CD4-positive, alpha-beta T cell treated with Interleukin-15 for 4 hours (primary cell): Measurements from ENCODE around the gene KMT2D.

ENCODE experiments used
- DNase-seq: peaks from one replicate; pipeline ENCODE4 v3.0.0-alpha.2; 2020; ENCODE audit warnings: low spot score

KMT2D gene

DNA sequence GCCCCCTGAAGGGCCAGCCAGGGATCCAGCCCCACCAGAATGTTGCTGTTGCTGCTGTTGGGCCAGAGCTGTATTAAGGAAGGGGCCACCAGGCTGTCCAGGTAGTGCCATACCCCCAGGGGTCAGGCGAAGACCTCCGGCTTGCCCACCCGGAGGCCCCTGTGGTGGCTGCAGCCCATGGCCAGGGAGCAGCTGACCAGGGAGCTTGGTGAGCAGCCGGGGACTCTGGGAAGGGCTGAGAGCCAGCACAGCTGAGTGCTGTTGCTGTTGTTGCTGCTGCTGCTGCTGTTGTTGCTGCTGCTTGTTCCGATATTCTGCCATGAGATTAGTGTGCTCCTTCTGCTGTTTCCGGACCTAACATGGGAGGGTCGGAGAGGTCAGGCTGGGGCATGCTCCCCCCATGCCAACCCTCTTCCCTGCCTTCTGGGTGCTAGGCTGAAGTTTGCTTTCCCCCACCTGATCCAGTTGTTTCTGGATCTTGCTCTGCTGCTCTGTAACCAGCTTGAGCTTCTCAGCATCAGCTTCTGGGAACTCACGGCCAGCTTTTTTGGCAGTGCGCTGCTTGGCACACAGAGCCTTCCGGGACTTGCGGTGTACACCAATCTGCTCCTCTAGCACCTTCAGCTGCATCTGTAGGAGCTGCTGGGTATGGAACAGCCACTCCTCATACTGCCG lies 26.8 kb downstream of the KMT2D start:
- DNase-seq = no peak

DNA sequence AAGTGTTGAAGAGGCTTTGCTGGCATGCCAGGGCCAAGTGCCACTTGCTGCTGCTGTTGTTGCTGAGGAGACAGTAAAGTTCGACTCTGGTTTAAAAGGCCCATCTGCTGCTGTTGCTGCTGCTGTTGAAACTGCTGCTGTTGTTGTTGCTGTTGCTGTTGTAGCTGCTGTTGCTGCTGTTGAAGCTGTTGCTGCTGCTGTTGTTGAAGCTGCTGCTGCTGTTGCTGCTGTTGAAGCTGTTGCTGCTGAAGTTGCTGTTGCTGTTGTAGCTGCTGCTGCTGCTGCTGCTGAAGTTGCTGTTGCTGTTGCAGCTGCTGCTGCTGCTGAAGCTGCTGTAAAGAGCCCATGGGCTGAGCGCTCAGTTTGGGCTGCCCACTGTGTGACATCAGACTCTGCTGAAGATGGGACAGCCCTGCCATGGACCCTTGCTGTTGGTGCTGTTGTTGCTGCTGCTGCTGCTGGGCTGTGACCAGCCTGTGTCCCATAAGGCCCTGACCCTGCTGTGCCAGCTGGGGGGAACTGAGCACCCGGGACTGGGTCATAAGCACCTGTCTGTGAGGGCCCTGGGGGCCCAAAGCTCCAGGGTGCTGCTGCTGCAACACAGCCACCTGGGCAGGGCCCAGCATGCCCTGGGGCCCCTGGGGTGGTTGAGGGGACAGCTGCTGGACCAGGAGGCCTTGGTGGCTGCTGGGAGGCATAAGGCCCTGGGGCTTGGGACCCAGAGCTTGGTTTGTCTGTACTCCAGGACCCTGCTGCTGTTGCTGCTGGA lies 27.7 kb downstream of the KMT2D start:
- no peak for DNase-seq

DNA sequence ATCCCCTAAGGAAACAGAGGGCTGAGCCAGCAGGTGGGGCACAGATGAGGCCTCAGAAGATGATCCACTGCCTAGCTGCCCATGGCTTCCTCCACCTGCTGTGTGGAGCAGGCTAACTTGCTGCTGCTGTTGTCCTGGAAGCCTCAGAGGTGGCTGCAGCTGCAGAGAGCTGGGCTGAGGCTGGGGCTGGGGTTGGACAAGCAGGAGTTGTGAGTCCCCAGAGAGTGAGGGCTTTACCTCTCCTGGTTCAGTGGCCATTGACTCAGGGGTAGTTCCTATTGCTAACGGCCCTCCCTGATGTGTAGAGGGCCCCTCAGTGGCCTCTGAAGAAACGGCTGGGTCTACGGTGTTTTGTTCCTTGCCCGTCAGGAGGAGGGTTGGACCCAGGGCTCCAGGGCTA lies 28.3 kb downstream of the KMT2D start:
- no peak for DNase-seq

DNA sequence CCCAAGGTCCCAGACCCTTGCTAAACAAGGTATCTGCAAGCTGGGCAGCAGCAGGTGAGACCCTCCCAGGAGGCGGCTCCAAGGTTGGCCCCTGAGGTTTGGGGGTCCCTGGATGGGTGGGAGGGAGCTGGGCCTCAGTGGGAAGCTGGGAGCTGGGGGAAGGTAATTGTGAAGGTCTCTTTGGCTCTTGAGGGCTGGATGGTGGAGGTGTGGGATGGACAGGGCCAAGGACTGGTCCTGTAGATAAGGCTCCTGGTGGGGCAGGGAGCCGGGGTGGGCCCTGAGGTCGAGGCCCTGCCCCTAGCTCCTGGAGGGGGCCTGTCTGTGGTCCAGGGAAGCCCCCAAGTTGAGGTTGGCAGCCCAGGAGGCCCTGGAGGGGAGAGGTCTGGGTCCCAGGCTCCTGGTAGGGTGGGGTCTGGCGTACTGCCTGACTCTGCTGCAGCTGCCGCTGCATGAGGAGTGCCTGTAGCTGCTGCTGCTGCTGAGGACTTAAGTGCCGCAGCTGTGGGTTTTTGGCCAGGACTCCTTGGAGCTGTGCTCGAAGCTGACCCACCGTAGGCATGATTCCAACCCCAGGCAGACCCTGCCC lies 28.9 kb downstream of the KMT2D start:
- no peak for DNase-seq

DNA sequence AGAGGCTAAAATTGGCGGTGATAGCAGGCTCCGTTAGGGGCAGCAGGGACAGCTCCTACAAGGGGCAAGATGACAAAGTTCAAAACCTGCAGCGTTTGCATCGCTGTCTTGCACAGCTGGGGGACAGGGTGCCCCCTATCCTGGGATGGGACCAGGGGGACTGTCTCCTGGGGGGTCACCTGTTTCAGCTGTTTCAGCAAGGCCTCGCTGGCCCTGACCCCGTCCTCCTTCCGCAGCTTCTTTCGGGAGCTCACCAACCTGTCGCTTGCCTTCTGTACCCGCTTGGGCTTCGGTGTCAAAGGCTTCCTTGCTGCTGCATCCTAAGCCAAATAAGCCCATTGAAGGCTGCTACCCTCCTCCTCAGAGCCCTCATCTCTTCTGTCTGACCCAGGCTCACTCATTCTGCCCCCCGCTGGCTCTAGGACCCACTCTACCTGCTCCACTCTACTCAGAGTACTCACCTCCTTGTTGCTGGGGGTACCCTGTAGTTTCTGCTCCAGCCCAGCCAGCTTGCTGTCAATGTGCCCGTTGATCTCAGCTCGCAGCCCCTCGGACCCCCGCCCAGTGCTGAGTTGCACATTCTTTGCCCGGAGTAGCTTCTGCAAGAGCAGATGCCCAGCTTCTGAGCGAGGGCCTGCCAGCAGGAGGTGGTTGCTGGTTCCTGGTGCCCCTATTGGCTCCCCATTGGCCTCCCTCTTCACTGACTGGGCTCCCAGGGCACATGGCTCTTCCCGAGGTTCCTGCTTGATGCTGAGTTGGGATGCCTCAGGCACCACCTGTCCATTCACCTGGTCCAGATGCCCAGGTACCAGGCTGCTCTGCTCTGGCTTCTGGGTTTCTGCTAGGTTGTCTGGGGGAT lies 29.7 kb downstream of the KMT2D start:
- DNase-seq = no peak

DNA sequence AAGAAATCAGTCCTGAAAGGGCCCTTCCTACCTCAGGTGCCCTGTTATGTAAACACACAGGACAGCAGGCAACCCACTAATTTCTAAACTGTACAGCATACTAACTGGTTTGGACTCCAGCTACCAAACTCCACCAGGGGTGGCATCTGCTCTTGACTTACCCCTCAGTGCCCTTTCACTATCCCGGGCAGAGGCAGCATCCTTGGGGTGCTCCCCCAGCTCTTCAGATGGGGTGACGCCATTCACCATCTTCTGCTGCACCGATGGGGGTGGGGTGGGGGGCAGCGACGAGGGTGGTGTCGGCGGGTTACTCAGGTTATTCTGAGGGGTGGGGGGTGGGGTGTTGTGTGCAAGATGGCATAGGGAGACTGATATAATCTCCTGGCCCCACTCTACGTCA lies 30.5 kb downstream of the KMT2D start:
- no peak for DNase-seq

DNA sequence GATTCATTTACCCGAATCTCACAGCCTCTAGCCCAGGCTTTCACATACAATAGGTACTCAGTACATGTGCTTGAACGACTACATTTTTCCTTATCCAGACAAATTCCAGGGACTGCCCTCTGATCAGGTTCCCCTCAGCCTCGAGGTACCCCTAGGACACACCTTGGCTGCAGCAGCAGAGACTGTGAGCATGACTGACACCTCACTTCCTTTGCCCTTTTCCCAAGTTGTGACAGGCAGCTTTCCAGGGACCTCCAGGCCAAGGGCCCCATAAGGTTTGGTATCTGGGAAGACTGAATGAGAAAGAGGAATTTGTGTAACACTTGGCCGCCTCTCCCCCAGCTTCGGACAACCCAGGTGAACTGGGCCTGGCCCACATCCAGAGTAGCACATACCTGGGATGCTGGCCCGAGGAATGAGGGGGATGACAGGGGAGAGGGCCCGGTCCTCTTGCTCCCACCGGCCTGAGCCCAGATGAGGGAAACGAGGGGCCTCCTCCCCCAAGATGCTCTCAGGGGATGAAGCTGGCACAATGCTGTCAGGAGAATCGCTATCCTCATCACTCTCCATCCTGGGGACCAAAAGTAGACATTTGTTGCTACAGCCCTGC lies 31.8 kb downstream of the KMT2D start:
- no peak for DNase-seq

DNA sequence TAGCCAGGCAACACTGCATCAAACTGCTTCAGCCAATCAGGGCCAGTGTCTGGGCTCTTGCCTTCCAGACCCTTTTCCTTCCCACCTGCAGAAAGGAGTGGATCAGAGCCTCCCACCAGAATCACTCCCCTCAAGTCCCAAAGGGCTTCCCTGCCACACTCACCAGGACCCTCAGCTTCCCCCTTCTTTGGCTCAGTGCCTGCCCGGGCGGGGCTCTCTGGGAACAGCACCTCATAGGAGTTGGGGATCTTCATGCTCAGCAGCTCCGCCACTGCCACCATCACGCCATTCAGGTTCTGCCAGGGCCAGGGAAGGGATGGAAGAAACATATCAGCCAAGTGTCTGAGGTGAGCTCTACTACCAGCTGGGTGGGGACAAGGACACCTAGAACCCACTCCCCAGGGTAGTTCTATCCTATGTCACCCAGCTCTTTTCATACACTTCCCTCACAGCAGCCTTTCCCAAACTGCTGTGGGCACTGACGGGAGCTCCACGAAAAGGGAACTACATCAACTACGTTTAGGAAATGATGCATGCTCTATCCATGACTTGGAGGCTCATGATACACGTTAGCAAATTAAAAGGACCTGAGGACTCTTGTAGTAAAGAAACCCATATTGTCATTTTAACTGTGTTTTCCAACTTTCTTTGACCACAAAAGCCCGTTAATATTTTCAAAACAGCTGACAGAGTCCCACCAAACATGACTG lies 32.6 kb downstream of the KMT2D start:
- no peak for DNase-seq

DNA sequence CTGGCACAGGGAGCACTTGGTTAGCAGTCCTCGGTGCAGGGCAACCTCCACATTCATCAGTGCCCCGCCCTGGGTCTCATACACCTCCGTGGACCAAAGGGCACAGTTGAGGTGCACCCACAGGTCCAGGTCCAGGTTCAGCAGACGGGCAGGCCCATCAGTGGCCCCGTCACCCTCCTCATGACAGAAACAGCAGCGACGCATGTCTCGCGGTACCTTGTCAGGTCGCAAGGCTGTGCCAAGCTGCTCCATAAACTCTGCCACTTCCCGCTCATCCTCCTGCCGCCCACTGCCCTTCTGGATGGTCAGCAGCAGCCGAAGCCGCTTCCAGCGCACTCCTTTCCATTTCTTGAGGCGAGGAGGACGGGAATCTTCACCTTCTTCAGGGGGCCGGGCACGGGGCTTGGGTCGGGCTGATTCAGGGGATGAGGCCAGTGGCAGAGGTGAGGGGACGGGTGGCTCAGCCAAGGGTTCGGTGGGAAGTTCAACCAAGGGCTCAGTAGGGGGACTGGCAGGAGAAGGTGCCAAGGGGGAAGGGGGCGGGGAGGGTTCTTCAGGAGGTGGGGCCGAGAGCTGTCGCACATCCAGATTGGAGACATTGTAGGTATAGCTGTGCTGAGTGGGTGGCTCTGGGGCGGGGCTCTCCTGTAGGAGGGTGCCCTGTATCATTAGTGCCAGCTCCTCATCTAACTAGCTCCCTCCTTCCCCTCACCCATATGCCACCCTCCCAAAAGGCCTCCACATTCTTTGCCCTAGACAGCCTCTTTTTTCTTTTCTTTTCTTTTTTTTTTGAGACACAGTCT lies 33.7 kb downstream of the KMT2D start:
- no peak for DNase-seq

DNA sequence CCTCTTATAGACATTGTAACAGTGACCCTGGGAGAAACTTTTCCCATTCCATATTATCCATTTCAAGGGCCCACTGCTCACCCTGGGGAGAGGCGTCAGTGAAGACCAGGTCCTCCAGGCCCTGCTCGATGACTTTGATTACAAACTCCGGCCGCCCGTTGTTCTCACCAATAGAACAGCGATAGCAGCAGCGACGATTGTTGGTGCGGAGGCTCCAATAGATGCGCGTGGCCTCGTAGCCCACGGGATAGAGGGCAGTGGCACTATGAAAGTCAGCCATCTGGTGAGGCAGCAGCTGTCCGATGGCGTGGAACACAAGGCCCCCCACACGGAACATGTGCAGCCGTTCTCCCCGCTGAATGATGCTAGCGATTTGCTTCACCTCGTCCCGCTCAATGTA lies 34.5 kb downstream of the KMT2D start:
- DNase-seq = no peak

DNA sequence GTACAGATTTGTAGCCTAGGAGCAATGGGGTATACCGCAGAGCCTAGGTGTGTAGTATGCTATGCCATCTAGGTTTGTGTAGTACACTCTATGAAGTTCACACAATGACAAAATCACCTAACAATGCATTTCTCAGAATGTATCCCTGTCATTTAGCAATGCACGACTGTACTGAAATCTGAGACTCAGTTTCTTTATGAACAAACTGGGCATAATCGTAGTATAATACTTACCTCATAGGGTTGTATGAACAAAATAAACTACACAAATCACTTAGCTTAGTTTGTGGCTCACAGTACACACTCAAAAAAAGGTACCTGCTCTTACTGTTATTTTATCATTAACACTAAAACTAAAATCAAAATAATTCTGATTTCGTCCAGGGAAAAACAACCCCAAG lies 35.1 kb downstream of the KMT2D start:
- DNase-seq = no peak

DNA sequence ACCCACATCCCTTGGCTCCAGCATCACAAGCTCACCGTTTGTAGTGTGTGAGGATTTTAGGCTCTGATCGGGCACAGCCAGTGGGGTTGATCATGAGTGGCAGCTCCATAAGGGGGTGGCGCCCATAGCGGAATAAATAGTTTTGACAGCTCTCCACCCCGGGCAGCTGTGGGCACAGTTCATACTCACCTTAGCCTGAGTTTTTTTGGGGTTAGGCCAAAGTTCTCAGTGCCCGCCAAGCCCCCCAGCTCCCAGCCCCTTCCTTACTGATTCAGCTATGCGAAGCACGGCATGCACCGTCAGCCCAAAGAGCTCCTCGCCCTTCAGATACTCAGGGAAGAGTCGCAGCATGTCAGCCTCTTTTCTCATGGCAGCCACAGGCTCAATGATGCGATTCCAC lies 36.1 kb downstream of the KMT2D start:
- no peak for DNase-seq

DNA sequence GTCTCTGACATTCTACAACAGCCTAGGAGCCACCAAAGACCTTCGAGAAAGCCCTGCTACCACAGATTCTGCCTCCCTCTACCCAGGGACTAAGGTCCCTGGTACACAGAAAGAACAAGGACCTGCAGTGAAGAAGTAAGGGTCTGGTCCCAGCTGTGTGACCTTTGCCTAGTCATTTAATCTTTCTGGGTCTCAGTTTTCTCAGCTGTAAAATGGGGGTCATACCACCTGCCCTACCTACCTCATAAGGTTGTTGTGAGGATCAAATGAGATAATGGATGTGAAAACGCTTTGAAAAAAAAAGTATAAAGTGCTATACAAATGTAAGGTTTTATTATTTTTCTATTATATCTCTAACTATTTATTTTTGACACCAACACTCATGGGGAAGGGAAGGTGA lies 36.8 kb downstream of the KMT2D start:
- no peak for DNase-seq

DNA sequence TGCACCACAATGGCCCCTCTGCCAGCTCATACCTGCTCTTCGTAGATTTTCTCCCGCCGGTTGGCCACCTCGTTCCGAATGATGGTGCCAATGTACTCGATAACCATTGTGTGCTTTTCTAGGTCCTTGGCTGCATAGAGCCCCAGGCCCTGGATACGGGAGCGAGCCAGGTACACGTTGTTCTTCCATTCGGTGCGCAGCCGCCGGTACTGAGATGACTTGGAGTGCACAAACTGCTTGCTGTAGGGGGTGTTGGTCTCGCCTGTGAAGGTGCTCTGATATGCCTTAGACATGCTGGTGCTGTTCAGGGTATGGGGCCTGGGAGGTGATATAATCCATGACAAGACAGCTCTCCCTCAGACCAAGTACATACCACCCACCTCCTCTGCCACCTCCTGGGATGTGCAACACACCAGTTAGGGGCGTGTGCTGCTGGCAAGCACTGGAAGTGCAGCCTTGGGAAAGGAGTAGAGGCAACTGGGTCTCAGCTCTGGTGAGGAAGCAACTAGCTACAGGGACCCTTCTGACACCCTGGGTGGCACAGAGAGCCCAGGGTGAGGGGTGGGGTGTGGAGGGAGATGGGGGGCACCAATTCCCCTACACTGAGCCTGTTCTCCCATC lies 37.9 kb downstream of the KMT2D start:
- no peak for DNase-seq

DNA sequence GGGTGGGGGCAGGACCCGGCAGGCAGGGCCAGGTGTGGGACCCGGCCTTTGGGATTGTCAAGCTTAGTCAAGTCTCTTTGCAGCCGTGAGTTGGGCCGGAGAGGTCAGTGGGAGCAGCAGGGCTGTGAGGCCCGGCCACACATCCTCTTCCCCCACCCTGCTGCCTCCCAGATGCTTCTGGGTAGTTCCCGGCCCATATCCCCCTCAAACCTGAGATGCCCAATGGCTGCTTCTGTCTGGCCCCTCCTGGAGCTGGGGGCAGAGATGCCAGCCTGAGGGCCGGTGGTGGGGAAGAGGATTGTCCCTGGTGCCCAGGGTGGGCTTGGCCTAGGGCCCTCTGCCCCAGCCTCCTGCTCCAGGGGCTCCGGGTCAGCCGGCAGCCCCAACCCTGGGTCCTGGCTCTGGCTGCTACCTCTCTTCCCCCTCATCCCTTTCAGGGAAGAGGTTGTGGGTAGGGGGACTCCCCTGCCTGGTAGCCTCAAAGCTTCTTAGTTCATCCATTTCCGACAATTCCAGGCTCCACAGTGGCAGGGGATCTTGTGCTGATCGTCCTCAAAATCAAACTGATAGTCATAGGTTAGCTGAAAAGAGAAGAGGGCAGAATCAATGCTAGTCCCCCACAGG lies 39.2 kb downstream of the KMT2D start:
- no peak for DNase-seq

DNA sequence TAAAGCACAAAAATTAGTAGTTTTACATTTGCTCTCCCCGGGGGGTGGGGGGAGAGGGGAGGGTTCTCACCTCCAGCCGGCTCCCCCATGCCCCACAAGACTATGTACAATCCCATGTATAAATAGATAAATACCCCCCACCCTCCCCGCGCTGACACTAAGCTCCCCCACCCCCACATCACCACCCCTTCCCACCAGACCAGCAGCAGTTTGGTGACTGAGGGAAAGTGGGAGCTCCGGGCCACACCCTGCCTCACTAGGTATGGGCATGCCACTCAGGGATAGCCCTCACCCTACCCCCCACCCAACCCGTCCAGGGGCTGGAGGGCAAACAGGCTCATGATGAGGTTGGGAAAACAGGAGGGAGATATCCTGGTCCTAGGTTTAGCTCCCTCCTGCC lies 40.2 kb downstream of the KMT2D start:
- no peak for DNase-seq

DNA sequence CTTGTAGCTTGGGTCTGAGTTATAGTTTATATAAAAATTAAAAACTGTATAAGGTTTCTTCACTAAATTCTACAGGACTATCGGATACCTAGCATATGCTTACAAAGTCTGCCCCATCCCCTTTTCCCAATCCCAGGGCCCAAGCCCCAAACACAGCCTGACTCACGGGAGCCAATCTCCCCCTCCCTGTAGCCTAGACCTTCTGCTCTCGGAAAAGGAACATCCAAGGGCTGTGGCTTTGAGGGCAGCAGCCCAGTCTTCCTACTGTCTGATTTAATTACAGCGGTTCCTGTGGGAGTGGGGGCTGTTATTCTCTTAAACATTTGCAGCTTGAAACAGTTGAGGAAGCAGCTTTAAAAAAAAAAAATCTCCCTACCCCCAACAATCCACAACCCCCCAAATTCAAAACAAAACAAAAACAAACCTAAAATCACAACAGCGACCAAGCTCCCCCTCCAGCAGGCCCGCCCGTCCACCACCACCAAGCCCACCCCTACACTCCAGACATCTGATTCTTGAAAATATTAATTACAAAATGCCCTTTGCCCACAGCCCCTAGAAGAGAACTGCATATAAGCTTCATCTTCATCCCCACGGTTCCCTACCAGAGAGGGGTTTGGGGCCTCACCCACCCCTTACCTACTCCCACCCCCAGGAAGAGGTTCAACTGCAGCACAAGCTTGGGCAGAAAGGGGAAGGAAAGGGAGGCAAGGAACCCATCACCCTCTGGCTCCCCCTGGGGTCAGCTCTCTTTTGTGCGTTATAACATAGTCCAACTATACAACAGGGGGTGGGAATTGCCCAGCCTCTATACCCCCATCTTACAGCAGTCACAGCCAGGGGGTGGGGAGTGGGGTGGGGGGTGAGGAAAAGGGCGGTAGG lies 40.9 kb downstream of the KMT2D start:
- DNase-seq = peak; percentile 41

DNA sequence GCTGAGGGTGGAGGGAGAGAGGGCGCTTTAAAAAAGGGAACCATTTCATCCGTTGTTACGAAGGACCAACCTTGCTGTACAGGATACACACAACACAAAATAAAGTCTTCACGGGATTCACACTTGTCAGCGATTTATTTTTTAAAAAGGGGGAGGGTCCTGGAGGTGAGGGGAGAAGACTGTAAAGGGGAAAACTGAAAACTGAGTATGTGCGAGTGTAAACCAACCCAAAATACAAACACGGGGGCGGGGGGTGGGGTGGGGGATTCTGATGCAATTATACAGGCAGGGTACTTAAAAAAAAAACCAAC lies 41.5 kb downstream of the KMT2D start:
- DNase-seq = no peak
